Naive thymus-derived CD4-positive, alpha-beta T cell (primary cell): ENCODE data around the gene HYPK. TPM values are rescaled to one million over a fixed set of nuclear protein-coding genes. Genes with fewer than 3 reads are reported as not detected.
"Not testable (repeated sequence)": the region's sequence is repeated elsewhere in the genome, so short reads cannot be mapped to it uniquely, and the experiment has no call there.

Source experiments
- ATAC-seq: fragments of 150-1000 bp; cut with Tn5 transposase; 2 replicates; pipeline ENCODE4 v1.10.0; 2021; ENCODE audit warnings: mild to moderate bottlenecking, moderate library complexity
- CTCF ChIA-PET: fragments of 350-600 bp; sonication (Branson Sonifier 250); formaldehyde crosslinking; loops from one replicate; lab custom pipeline; 2021; ENCODE audit warnings: antibody characterized with exemption; lab: Charles Lee
- POLR2A ChIA-PET: fragments of 350-600 bp; sonication (Branson Sonifier 250); formaldehyde crosslinking; loops from one replicate; lab custom pipeline; 2021; ENCODE audit warnings: antibody characterized with exemption, inconsistent platforms; lab: Charles Lee
- DNase-seq, 9 donors: peaks; one replicate each; pipeline versions ENCODE4 v3.0.0 to v3.0.0-alpha.2; 2020 to 2022; ENCODE audit warnings: mixed read lengths in 1 of 9
- H3K27ac ChIP-seq: one replicate; pipeline ENCODE4 v1.7.0; 2013; ENCODE audit warnings: mild to moderate bottlenecking, low read depth, low read length, moderate library complexity
- H3K27me3 ChIP-seq, 2 donors: one replicate each; pipeline ENCODE4 v1.7.0; 2013; ENCODE audit warnings: low read length in 2 of 2, mild to moderate bottlenecking in 2 of 2, moderate library complexity in 2 of 2; ENCODE audit not compliant: control insufficient read depth in 2 of 2, insufficient read depth in 2 of 2
- H3K36me3 ChIP-seq, 3 experiments: 1 replicate in 2 of 3; 2 replicates in 1 of 3; pipeline ENCODE4 v1.7.0; 2013; ENCODE audit warnings: low read length in 3 of 3, mild to moderate bottlenecking in 3 of 3, moderate library complexity in 1 of 3; ENCODE audit not compliant: insufficient read depth in 3 of 3, control insufficient read depth in 2 of 3
- H3K4me1 ChIP-seq, 2 donors: one replicate each; pipeline ENCODE4 v1.7.0; 2013; ENCODE audit warnings: low read length in 2 of 2, mild to moderate bottlenecking in 2 of 2, moderate library complexity in 1 of 2; ENCODE audit not compliant: control insufficient read depth in 2 of 2, insufficient read depth in 2 of 2
- H3K4me3 ChIP-seq: 2 replicates; pipeline ENCODE4 v1.7.0; 2013; ENCODE audit warnings: mild to moderate bottlenecking, low read length
- H3K9me3 ChIP-seq, 3 experiments: 1 replicate in 2 of 3; 2 replicates in 1 of 3; pipeline ENCODE4 v1.7.0; 2013; ENCODE audit warnings: low read length in 3 of 3; ENCODE audit not compliant: control insufficient read depth in 2 of 3
- H3K27ac Mint-ChIP-seq, 9 donors: one replicate each; pipeline ENCODE4 v1.8.0; 2020 to 2022; ENCODE audit warnings: mixed read lengths in 9 of 9, mild to moderate bottlenecking in 8 of 9, moderate library complexity in 5 of 9, inconsistent platforms in 2 of 9
- H3K27me3 Mint-ChIP-seq, 5 donors: one replicate each; pipeline ENCODE4 v1.8.0; 2021 to 2022; ENCODE audit warnings: mixed read lengths in 5 of 5, mild to moderate bottlenecking in 1 of 5
- H3K36me3 Mint-ChIP-seq, 5 donors: one replicate each; pipeline ENCODE4 v1.8.0; 2020 to 2022; ENCODE audit warnings: mixed read lengths in 5 of 5, mild to moderate bottlenecking in 3 of 5, inconsistent platforms in 1 of 5
- H3K4me1 Mint-ChIP-seq, 7 donors: one replicate each; pipeline ENCODE4 v1.8.0; 2020 to 2022; ENCODE audit warnings: mixed read lengths in 7 of 7, mild to moderate bottlenecking in 3 of 7, inconsistent platforms in 1 of 7
- H3K4me3 Mint-ChIP-seq, 10 donors: one replicate each; pipeline ENCODE4 v1.8.0; 2020 to 2022; ENCODE audit warnings: mild to moderate bottlenecking in 10 of 10, mixed read lengths in 10 of 10, moderate library complexity in 6 of 10, inconsistent platforms in 2 of 10
- H3K9me3 Mint-ChIP-seq, 11 donors: one replicate each; pipeline ENCODE4 v1.8.0; 2020 to 2022; ENCODE audit warnings: mixed read lengths in 11 of 11, mild to moderate bottlenecking in 4 of 11, inconsistent platforms in 1 of 11, moderate library complexity in 1 of 11
- intact Hi-C, 2 donors: fragments of 100-400 bp; cut with micrococcal nuclease; formaldehyde crosslinking; loops; one replicate each; pipeline ENCODE4 v1.15.1; 2023
- microRNA-seq: library from miRNA; unstranded; fragments of <30 nt; microRNA quantifications from one replicate; pipeline ENCODE4 v1.2.0, GENCODE V29; 2022; ENCODE audit warnings: borderline microRNAs expressed
- polyA plus RNA-seq, 2 donors: library from polyadenylated mRNA; unstranded; fragments of 300-500 nt; fragmentation: Illumina TruSeq; gene quantifications; one replicate each; pipeline ENCODE4 v1.2.3, GENCODE V29; 2021
- total RNA-seq, 6 experiments: library from RNA in 5 of 6; stranded (reverse) in 5 of 6; gene quantifications; 1 replicate in 5 of 6; 2 replicates in 1 of 6; pipeline ENCODE4 v1.2.3 and lab custom pipeline; 2021 to 2026

Gene HYPK
- total and polyA plus RNA-seq, 7 experiments from 2014 or later = 7.5 to 32.1 (median 27.0) TPM

- H3K4me3 ChIP-seq, H3K27me3 ChIP-seq, intact Hi-C loops, H3K9me3 Mint-ChIP-seq, H3K36me3 ChIP-seq, H3K27ac ChIP-seq, H3K27me3 Mint-ChIP-seq, H3K9me3 ChIP-seq, DNase-seq, ATAC-seq, H3K4me1 ChIP-seq: not testable (repeated sequence)
- H3K27ac Mint-ChIP-seq = peak overlapping the region in 4 of 9 donors; percentile 8 to 75 (median 42)
- peaks cover 0 to 24% (median 8%) of the 10 kb centered on the region in 5 donors for H3K36me3 Mint-ChIP-seq
- peak overlapping the region in 1 of 10 donors; percentile 67 for H3K4me3 Mint-ChIP-seq
- H3K4me1 Mint-ChIP-seq = peaks cover 26 to 43% (median 39%) of the 10 kb centered on the region in 7 donors
- ChIA-PET POLR2A (interaction anchor here (1.1 kb wide), 1 partner anchor 38 kb away, joined by 5 read pairs; no protein-coding TSS in a partner anchor), CTCF (interaction anchor here (0.5 to 0.8 kb wide), 2 partner anchors 666 to 746 kb away, joined by 3 to 4 read pairs; no protein-coding TSS in a partner anchor)
These were observed 31.2 kb downstream of the HYPK start for GRCh38 chr15:43831519-43832052.

GRCh38 chr15:43832485-43832884 lies 32.1 kb downstream of the HYPK start:
- H3K27me3 ChIP-seq, H3K9me3 ChIP-seq, H3K4me1 ChIP-seq, intact Hi-C loops, DNase-seq, H3K36me3 ChIP-seq, H3K9me3 Mint-ChIP-seq, H3K27me3 Mint-ChIP-seq, POLR2A ChIA-PET, ATAC-seq, H3K4me3 ChIP-seq, H3K27ac ChIP-seq: not testable (repeated sequence)
- Mint-ChIP-seq H3K4me1 (peaks cover 21 to 43% (median 32%) of the 10 kb centered on the region in 7 donors), H3K36me3 (peaks cover 0 to 24% (median 11%) of the 10 kb centered on the region in 5 donors), H3K4me3 (peak overlapping the region in 1 of 10 donors; percentile 67), H3K27ac (peak overlapping the region in 2 of 9 donors; percentile 8 to 75)
- CTCF ChIA-PET = interaction anchor here (0.8 kb wide), 1 partner anchor 1625 kb away, joined by 4 read pairs; no protein-coding TSS in a partner anchor

GRCh38 chr15:43845421-43845820 lies 45.0 kb downstream of the HYPK start:
- no peak for ATAC-seq
- no peaks in the 10 kb centered on the region for H3K27me3 ChIP-seq
- H3K27me3 Mint-ChIP-seq = no peaks in the 10 kb centered on the region
- no peaks in the 10 kb centered on the region for H3K9me3 Mint-ChIP-seq
- no peak for DNase-seq
- peaks cover 0 to 6% (median 0%) of the 10 kb centered on the region in 7 donors for H3K4me1 Mint-ChIP-seq
- no peaks in the 10 kb centered on the region for H3K9me3 ChIP-seq
- CTCF ChIA-PET = interaction anchor here (0.6 kb wide), 1 partner anchor 553 kb away, joined by 9 read pairs; no protein-coding TSS in a partner anchor
- peaks cover 0 to 21% (median 4%) of the 10 kb centered on the region in 3 experiments for H3K36me3 ChIP-seq
- H3K4me3 ChIP-seq = no peak overlapping the region
- no peak overlapping the region for H3K4me3 Mint-ChIP-seq
- POLR2A ChIA-PET = no interaction called here
- peak overlapping the region in 1 of 9 donors; percentile 12 for H3K27ac Mint-ChIP-seq
- no peak overlapping the region for H3K27ac ChIP-seq
- H3K36me3 Mint-ChIP-seq = peaks cover 0 to 30% (median 18%) of the 10 kb centered on the region in 5 donors
- intact Hi-C loops = no loop called here
- H3K4me1 ChIP-seq = no peaks in the 10 kb centered on the region

GRCh38 chr15:43851251-43851650 lies 50.9 kb downstream of the HYPK start:
- H3K36me3 ChIP-seq = peaks cover 0 to 19% (median 4%) of the 10 kb centered on the region in 3 experiments
- intact Hi-C loops = no loop called here

GRCh38 chr15:43852607-43853006 lies 52.2 kb downstream of the HYPK start:
- peaks cover 0 to 15% (median 4%) of the 10 kb centered on the region in 3 experiments for H3K36me3 ChIP-seq
- Mint-ChIP-seq H3K27ac (no peak overlapping the region), H3K4me1 (peaks cover 0 to 6% (median 0%) of the 10 kb centered on the region in 7 donors), H3K36me3 (peaks cover 0 to 43% (median 28%) of the 10 kb centered on the region in 5 donors), H3K4me3 (no peak overlapping the region), H3K27me3 (no peaks in the 10 kb centered on the region), H3K9me3 (no peaks in the 10 kb centered on the region)
- H3K9me3 ChIP-seq = no peaks in the 10 kb centered on the region
- intact Hi-C loops = no loop called here
- ChIA-PET CTCF (no interaction called here), POLR2A (no interaction called here)
- no peak overlapping the region for H3K4me3 ChIP-seq
- H3K4me1 ChIP-seq = no peaks in the 10 kb centered on the region
- no peak overlapping the region for H3K27ac ChIP-seq
- ATAC-seq (no peak), DNase-seq (no peak)
- no peaks in the 10 kb centered on the region for H3K27me3 ChIP-seq

More at GRCh38 chr15:43851251-43851650, 50.9 kb downstream of the HYPK start:
- Mint-ChIP-seq H3K9me3 (no peaks in the 10 kb centered on the region), H3K27me3 (no peaks in the 10 kb centered on the region), H3K27ac (no peak overlapping the region), H3K36me3 (peaks cover 0 to 42% (median 23%) of the 10 kb centered on the region in 5 donors), H3K4me1 (peaks cover 0 to 5% (median 0%) of the 10 kb centered on the region in 7 donors), H3K4me3 (no peak overlapping the region)
- DNase-seq (no peak), ATAC-seq (no peak)
- Histone ChIP-seq H3K4me3 (no peak overlapping the region), H3K9me3 (no peaks in the 10 kb centered on the region), H3K4me1 (no peaks in the 10 kb centered on the region), H3K27ac (no peak overlapping the region), H3K27me3 (no peaks in the 10 kb centered on the region)
- CTCF ChIA-PET = no interaction called here
- POLR2A ChIA-PET = interaction anchor here (0.6 kb wide), 1 partner anchor 106 kb away, joined by 3 read pairs; no protein-coding TSS in a partner anchor

Small RNA genes within 50 kb of the gene (microRNA-seq; reads per million reads assigned to microRNA genes)
- gene MIR1282 = not detected

Other genes with a start within 250 kb of the HYPK start
- gene PPIP5K1, start 210.4 kb upstream of the HYPK start, total RNA-seq = 10 to 100 TPM; 30.9 to 66.0 (median 47.5) TPM
- gene PPIP5K1, start 210.4 kb upstream of the HYPK start, polyA plus RNA-seq = 1 to 10 TPM; 6.1 to 6.2 TPM
- gene CKMT1B, start 206.6 kb upstream of the HYPK start, total RNA-seq = not detected
- not detected for gene CKMT1B, start 206.6 kb upstream of the HYPK start, polyA plus RNA-seq
- gene STRC, start 181.8 kb upstream of the HYPK start, total RNA-seq = 1 to 10 TPM in 3 of 5 experiments, under 1 TPM in 2; 0.56 to 3.9 (median 2.0) TPM
- gene STRC, start 181.8 kb upstream of the HYPK start, polyA plus RNA-seq = not detected
- 10 to 100 TPM in 3 of 5 experiments, 1 to 10 TPM in 2; 6.9 to 14.4 (median 12.2) TPM for gene CATSPER2, start 151.8 kb upstream of the HYPK start, total RNA-seq
- gene CATSPER2, start 151.8 kb upstream of the HYPK start, polyA plus RNA-seq = under 1 TPM; 0.61 to 0.99 TPM
- gene CKMT1A, start 106.7 kb upstream of the HYPK start, total RNA-seq = not detected
- gene CKMT1A, start 106.7 kb upstream of the HYPK start, polyA plus RNA-seq = not detected
- 100 to 1,000 TPM; 127 to 397 (median 183) TPM for gene PDIA3, start 54.2 kb upstream of the HYPK start, total RNA-seq
- 100 to 1,000 TPM; 256 to 301 TPM for gene PDIA3, start 54.2 kb upstream of the HYPK start, polyA plus RNA-seq
- gene ELL3, start 23.6 kb upstream of the HYPK start, total RNA-seq = 1 to 10 TPM; 1.8 to 2.1 (median 1.9) TPM
- 1 to 10 TPM; 2.9 to 4.9 TPM for gene ELL3, start 23.6 kb upstream of the HYPK start, polyA plus RNA-seq
- 100 to 1,000 TPM; 358 to 676 (median 553) TPM for gene SERF2, start 8.3 kb upstream of the HYPK start, total RNA-seq
- 1,000 to 10,000 TPM; 1,664 to 2,070 TPM for gene SERF2, start 8.3 kb upstream of the HYPK start, polyA plus RNA-seq
- under 1 TPM in 4 of 5 experiments, not detected in 1; 0.13 to 0.57 (median 0.33) TPM for gene SERINC4, start 379 bp upstream of the HYPK start, total RNA-seq
- 1 to 10 TPM; 3.1 to 8.8 TPM for gene SERINC4, start 379 bp upstream of the HYPK start, polyA plus RNA-seq
- 10 to 100 TPM in 4 of 5 experiments, 1 to 10 TPM in 1; 8.5 to 37.3 (median 21.8) TPM for gene MFAP1, start 24.1 kb downstream of the HYPK start, total RNA-seq
- 10 to 100 TPM in 1 of 2 donors, 1 to 10 TPM in 1; 8.1 to 22.4 TPM for gene MFAP1, start 24.1 kb downstream of the HYPK start, polyA plus RNA-seq
- gene WDR76, start 26.4 kb downstream of the HYPK start, total RNA-seq = 10 to 100 TPM in 3 of 5 experiments, 1 to 10 TPM in 2; 6.6 to 62.1 (median 12.4) TPM
- gene WDR76, start 26.4 kb downstream of the HYPK start, polyA plus RNA-seq = 1 to 10 TPM; 7.7 to 8.5 TPM